GM23338 (cell line): ENCODE data around the gene ZNF532. TPM values are rescaled to one million over a fixed set of nuclear protein-coding genes. Genes with fewer than 3 reads are reported as not detected.

ENCODE experiments used
- ATAC-seq: fragments of 200-7000 bp; cut with Tn5 transposase; 3 replicates; pipeline ENCODE4 v1.9.1; 2020
- DNase-seq: peaks from one replicate; pipeline ENCODE4 v3.0.0-alpha.2; 2015; ENCODE audit warnings: low spot score
- H2AFZ ChIP-seq: fragments of 200-600 bp; sonication (generic); 2 replicates; pipeline ENCODE4 v1.8.0; 2016; ENCODE audit warnings: antibody characterized with exemption, mild to moderate bottlenecking, moderate library complexity
- H3F3A ChIP-seq: fragments of 200-600 bp; sonication (generic); replicated peaks from 2 replicates; pipeline ENCODE4 v1.8.0; 2017; ENCODE audit warnings: antibody characterized with exemption, mixed run types, low read depth
- H3K27ac ChIP-seq: fragments of 200-600 bp; sonication (generic); 2 replicates; pipeline ENCODE4 v1.6.1; 2016; ENCODE audit warnings: low read depth
- H3K27me3 ChIP-seq: fragments of 200-600 bp; sonication (generic); 2 replicates; pipeline ENCODE4 v1.8.0; 2016; ENCODE audit warnings: mild to moderate bottlenecking, mixed run types, moderate library complexity; ENCODE audit not compliant: insufficient read depth
- H3K36me3 ChIP-seq: fragments of 200-600 bp; sonication (generic); 2 replicates; pipeline ENCODE4 v1.8.0; 2016; ENCODE audit warnings: mild to moderate bottlenecking; ENCODE audit not compliant: insufficient read depth
- H3K4me1 ChIP-seq: fragments of 200-600 bp; sonication (generic); 2 replicates; pipeline ENCODE4 v1.8.0; 2016; ENCODE audit warnings: mild to moderate bottlenecking, moderate library complexity; ENCODE audit not compliant: insufficient read depth
- H3K4me2 ChIP-seq: fragments of 200-600 bp; sonication (generic); 2 replicates; pipeline ENCODE4 v1.7.1; 2017; ENCODE audit warnings: mixed run types
- H3K4me3 ChIP-seq: fragments of 200-600 bp; sonication (generic); 2 replicates; pipeline ENCODE4 v1.6.1; 2016; ENCODE audit warnings: mixed run types
- H3K79me2 ChIP-seq: fragments of 200-600 bp; sonication (generic); replicated peaks from 2 replicates; pipeline ENCODE4 v1.8.0; 2017; ENCODE audit warnings: mild to moderate bottlenecking; ENCODE audit not compliant: insufficient read depth
- H3K9me2 ChIP-seq: fragments of 200-600 bp; sonication (generic); 2 replicates; pipeline ENCODE4 v1.8.0; 2017; ENCODE audit not compliant: insufficient read depth
- H4K20me1 ChIP-seq: fragments of 200-600 bp; sonication (generic); replicated peaks from 2 replicates; pipeline ENCODE4 v1.8.0; 2017; ENCODE audit warnings: mild to moderate bottlenecking; ENCODE audit not compliant: insufficient read depth
- H3K27ac Mint-ChIP-seq: 2 replicates; pipeline ENCODE4 v1.8.0; 2020; ENCODE audit warnings: inconsistent platforms, mild to moderate bottlenecking, moderate library complexity, mixed read lengths
- H3K27me3 Mint-ChIP-seq: 3 replicates; pipeline ENCODE4 v1.8.0; 2022; ENCODE audit warnings: low read depth, mild to moderate bottlenecking, moderate library complexity, mixed read lengths, inconsistent platforms; ENCODE audit not compliant: insufficient read depth, poor library complexity
- H3K36me3 Mint-ChIP-seq: 3 replicates; pipeline ENCODE4 v1.8.0; 2021; ENCODE audit warnings: low read depth, mild to moderate bottlenecking, inconsistent platforms, moderate library complexity, mixed read lengths
- H3K4me1 Mint-ChIP-seq: 3 replicates; pipeline ENCODE4 v1.8.0; 2020; ENCODE audit warnings: mild to moderate bottlenecking, inconsistent platforms, mixed read lengths
- H3K4me3 Mint-ChIP-seq: 3 replicates; pipeline ENCODE4 v1.8.0; 2021; ENCODE audit warnings: moderate library complexity, mild to moderate bottlenecking, inconsistent platforms, mixed read lengths
- H3K9me3 Mint-ChIP-seq: 3 replicates; pipeline ENCODE4 v1.8.0; 2020; ENCODE audit warnings: moderate library complexity, mild to moderate bottlenecking, inconsistent platforms, mixed read lengths
- CREB1 ChIP-seq: fragments of 250-450 bp; sonication (Bioruptor Pico); IDR thresholded peaks from 2 replicates; pipeline ENCODE4 v1.5.0; 2020; ENCODE audit warnings: low read depth, mild to moderate bottlenecking, moderate library complexity
- ETS1 ChIP-seq: IDR thresholded peaks from 2 replicates; pipeline ENCODE4 v1.6.1; 2016; ENCODE audit warnings: antibody characterized with exemption
- EZH2 ChIP-seq: fragments of 200-600 bp; sonication (generic); IDR thresholded peaks from one replicate; pipeline ENCODE4 v1.8.0; 2017; ENCODE audit warnings: antibody characterized with exemption, mild to moderate bottlenecking, low read depth; ENCODE audit not compliant: unreplicated experiment
- EZH2phosphoT487 ChIP-seq: fragments of 200-600 bp; sonication (generic); IDR thresholded peaks from one replicate; pipeline ENCODE4 v1.8.1; 2018; ENCODE audit warnings: antibody characterized with exemption; ENCODE audit not compliant: unreplicated experiment
- JUNB ChIP-seq: IDR thresholded peaks from one replicate; pipeline ENCODE4 v1.6.1; 2016; ENCODE audit warnings: antibody characterized with exemption; ENCODE audit not compliant: unreplicated experiment
- NANOG ChIP-seq: IDR thresholded peaks from 2 replicates; pipeline ENCODE4 v1.6.1; 2016; ENCODE audit warnings: antibody characterized with exemption, borderline replicate concordance
- POLR2AphosphoS5 ChIP-seq: IDR thresholded peaks from 2 replicates; pipeline ENCODE4 v1.6.1; 2016; ENCODE audit warnings: antibody characterized with exemption, low read depth
- REST ChIP-seq: IDR thresholded peaks from one replicate; pipeline ENCODE4 v1.6.1; 2018; ENCODE audit warnings: antibody characterized with exemption; ENCODE audit not compliant: unreplicated experiment
- STAT1 ChIP-seq: IDR thresholded peaks from one replicate; pipeline ENCODE4 v1.6.1; 2016; ENCODE audit warnings: antibody characterized with exemption; ENCODE audit not compliant: unreplicated experiment
- ZNF114 ChIP-seq: fragments of 250-450 bp; sonication (Bioruptor Pico); IDR thresholded peaks from 2 replicates; pipeline ENCODE4 v1.5.0; 2020; ENCODE audit warnings: mild to moderate bottlenecking, moderate library complexity
- ZNF331 ChIP-seq: fragments of 250-450 bp; sonication (Bioruptor Pico); IDR thresholded peaks from 2 replicates; pipeline ENCODE4 v1.5.0; 2020; ENCODE audit warnings: low read depth, mild to moderate bottlenecking, moderate library complexity
- polyA plus RNA-seq: library from polyadenylated mRNA; unstranded; fragments of >200 nt; fragmentation: Nextera tagmentation; extraction: Ambion mirVana; gene quantifications from 2 replicates; pipeline ENCODE4 v1.2.1, GENCODE V29; 2016
- total RNA-seq: library from RNA; depleted of rRNA; stranded (reverse); fragments of >200 nt; shearing (Covaris generic); gene quantifications from 2 replicates; pipeline ENCODE4 v1.2.3, GENCODE V29; 2014
- TF ChIP-seq, protein P1 (sequence below), 2 experiments: fragments of 200-600 bp in 1 of 2; sonication (generic) in 1 of 2; conservative IDR thresholded peaks; 2 replicates each; pipeline versions ENCODE4 v1.5.1 to v1.6.1; 2016 to 2017; ENCODE audit warnings: antibody characterized with exemption in 2 of 2, low read depth in 2 of 2, mild to moderate bottlenecking in 2 of 2, moderate library complexity in 1 of 2
- TF ChIP-seq, protein P2 (sequence below): fragments of 250-450 bp; sonication (Bioruptor Pico); IDR thresholded peaks from 2 replicates; pipeline ENCODE4 v1.5.0; 2020; ENCODE audit warnings: mild to moderate bottlenecking, moderate library complexity

ZNF532 gene
- total and polyA plus RNA-seq, 2 experiments from 2014 or later = 51.5 to 225 TPM

GRCh38 chr18:59032308-59032707, 167.6 kb downstream of the ZNF532 start:
- Histone ChIP-seq H4K20me1 (no peaks in the 10 kb centered on the region), H3K79me2 (no peaks in the 10 kb centered on the region), H3K4me2 (no peak overlapping the region), H3K27me3 (no peaks in the 10 kb centered on the region), H3K9me2 (no peaks in the 10 kb centered on the region), H2AFZ (peak overlapping the region; percentile 43; the same call in 1 of the 2 replicates), H3K36me3 (no peaks in the 10 kb centered on the region), H3K27ac (no peak overlapping the region), H3K4me1 (0 out of 2 replicates have a peak, but pooled peaks cover 6% of the 10 kb centered on the region), H3F3A (no peaks in the 10 kb centered on the region), H3K4me3 (no peak overlapping the region)
- Mint-ChIP-seq H3K9me3 (no peaks in the 10 kb centered on the region), H3K27ac (no peak overlapping the region), H3K4me3 (no peak overlapping the region), H3K36me3 (no peaks in the 10 kb centered on the region), H3K27me3 (peaks cover 6% of the 10 kb centered on the region), H3K4me1 (peaks cover 9% of the 10 kb centered on the region)
- DNase-seq (no peak), ATAC-seq (no peak)
- TF ChIP-seq ZNF114 = no peak
- no peak for TF ChIP-seq REST
- no peak for TF ChIP-seq NANOG
- no peak for TF ChIP-seq CREB1 (CRISPR knock-in tag)
- TF ChIP-seq STAT1 = no peak
- TF ChIP-seq JUNB = no peak
- no peak for TF ChIP-seq POLR2AphosphoS5
- TF ChIP-seq, protein P1, sequence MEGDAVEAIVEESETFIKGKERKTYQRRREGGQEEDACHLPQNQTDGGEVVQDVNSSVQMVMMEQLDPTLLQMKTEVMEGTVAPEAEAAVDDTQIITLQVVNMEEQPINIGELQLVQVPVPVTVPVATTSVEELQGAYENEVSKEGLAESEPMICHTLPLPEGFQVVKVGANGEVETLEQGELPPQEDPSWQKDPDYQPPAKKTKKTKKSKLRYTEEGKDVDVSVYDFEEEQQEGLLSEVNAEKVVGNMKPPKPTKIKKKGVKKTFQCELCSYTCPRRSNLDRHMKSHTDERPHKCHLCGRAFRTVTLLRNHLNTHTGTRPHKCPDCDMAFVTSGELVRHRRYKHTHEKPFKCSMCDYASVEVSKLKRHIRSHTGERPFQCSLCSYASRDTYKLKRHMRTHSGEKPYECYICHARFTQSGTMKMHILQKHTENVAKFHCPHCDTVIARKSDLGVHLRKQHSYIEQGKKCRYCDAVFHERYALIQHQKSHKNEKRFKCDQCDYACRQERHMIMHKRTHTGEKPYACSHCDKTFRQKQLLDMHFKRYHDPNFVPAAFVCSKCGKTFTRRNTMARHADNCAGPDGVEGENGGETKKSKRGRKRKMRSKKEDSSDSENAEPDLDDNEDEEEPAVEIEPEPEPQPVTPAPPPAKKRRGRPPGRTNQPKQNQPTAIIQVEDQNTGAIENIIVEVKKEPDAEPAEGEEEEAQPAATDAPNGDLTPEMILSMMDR (conservative IDR thresholded peaks at IDR 0.05; ENCODE audit: low read depth in 2 of 2) = no peak
- no peak for TF ChIP-seq EZH2
- TF ChIP-seq, protein P2, sequence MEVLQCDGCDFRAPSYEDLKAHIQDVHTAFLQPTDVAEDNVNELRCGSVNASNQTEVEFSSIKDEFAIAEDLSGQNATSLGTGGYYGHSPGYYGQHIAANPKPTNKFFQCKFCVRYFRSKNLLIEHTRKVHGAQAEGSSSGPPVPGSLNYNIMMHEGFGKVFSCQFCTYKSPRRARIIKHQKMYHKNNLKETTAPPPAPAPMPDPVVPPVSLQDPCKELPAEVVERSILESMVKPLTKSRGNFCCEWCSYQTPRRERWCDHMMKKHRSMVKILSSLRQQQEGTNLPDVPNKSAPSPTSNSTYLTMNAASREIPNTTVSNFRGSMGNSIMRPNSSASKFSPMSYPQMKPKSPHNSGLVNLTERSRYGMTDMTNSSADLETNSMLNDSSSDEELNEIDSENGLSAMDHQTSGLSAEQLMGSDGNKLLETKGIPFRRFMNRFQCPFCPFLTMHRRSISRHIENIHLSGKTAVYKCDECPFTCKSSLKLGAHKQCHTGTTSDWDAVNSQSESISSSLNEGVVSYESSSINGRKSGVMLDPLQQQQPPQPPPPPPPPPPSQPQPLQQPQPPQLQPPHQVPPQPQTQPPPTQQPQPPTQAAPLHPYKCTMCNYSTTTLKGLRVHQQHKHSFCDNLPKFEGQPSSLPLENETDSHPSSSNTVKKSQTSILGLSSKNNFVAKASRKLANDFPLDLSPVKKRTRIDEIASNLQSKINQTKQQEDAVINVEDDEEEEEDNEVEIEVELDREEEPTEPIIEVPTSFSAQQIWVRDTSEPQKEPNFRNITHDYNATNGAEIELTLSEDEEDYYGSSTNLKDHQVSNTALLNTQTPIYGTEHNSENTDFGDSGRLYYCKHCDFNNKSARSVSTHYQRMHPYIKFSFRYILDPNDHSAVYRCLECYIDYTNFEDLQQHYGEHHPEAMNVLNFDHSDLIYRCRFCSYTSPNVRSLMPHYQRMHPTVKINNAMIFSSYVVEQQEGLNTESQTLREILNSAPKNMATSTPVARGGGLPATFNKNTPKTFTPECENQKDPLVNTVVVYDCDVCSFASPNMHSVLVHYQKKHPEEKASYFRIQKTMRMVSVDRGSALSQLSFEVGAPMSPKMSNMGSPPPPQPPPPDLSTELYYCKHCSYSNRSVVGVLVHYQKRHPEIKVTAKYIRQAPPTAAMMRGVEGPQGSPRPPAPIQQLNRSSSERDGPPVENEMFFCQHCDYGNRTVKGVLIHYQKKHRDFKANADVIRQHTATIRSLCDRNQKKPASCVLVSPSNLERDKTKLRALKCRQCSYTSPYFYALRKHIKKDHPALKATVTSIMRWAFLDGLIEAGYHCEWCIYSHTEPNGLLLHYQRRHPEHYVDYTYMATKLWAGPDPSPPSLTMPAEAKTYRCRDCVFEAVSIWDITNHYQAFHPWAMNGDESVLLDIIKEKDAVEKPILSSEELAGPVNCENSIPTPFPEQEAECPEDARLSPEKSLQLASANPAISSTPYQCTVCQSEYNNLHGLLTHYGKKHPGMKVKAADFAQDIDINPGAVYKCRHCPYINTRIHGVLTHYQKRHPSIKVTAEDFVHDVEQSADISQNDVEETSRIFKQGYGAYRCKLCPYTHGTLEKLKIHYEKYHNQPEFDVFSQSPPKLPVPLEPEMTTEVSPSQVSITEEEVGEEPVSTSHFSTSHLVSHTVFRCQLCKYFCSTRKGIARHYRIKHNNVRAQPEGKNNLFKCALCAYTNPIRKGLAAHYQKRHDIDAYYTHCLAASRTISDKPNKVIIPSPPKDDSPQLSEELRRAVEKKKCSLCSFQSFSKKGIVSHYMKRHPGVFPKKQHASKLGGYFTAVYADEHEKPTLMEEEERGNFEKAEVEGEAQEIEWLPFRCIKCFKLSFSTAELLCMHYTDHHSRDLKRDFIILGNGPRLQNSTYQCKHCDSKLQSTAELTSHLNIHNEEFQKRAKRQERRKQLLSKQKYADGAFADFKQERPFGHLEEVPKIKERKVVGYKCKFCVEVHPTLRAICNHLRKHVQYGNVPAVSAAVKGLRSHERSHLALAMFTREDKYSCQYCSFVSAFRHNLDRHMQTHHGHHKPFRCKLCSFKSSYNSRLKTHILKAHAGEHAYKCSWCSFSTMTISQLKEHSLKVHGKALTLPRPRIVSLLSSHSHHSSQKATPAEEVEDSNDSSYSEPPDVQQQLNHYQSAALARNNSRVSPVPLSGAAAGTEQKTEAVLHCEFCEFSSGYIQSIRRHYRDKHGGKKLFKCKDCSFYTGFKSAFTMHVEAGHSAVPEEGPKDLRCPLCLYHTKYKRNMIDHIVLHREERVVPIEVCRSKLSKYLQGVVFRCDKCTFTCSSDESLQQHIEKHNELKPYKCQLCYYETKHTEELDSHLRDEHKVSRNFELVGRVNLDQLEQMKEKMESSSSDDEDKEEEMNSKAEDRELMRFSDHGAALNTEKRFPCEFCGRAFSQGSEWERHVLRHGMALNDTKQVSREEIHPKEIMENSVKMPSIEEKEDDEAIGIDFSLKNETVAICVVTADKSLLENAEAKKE (CRISPR knock-in tag) = no peak
- TF ChIP-seq EZH2phosphoT487 = no peak
- TF ChIP-seq ZNF331 (CRISPR knock-in tag) = no peak
- no peak for TF ChIP-seq ETS1
